GM19463 (cell line): ENCODE data around the gene ACP5.
"Not testable (repeated sequence)": the region's sequence is repeated elsewhere in the genome, so short reads cannot be mapped to it uniquely, and the experiment has no call there.

Experiments used
- ATAC-seq: cut with Tn5 transposase; IDR thresholded peaks from one replicate; pipeline ENCODE4 v1.9.1; 2021; ENCODE audit warnings: mild to moderate bottlenecking, moderate library complexity; ENCODE audit not compliant: unreplicated experiment

ACP5 gene

DNA sequence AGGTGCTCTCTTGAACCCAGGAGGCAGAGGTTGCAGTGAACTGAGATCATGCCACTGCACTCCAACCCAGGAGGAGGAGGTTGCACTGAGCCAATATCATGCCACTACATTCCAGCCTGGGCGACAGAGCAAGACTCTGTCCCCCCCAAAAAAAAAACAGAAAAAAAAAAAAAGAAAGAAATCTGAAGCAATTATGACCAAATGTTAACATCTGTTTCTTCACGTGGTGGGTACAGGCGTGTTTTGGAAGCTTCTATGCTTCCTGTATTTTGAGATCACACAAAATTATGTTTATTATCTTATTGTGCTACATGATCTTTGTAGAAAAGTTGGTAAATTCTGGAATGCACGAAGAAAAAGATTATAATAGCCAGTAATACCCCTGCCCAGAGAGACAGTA lies 2.7 kb upstream of the ACP5 start:
- ATAC-seq = no peak

GRCh38 chr19:11578258-11579142 lies 1.1 kb upstream of the ACP5 start:
- ATAC-seq = no peak

DNA sequence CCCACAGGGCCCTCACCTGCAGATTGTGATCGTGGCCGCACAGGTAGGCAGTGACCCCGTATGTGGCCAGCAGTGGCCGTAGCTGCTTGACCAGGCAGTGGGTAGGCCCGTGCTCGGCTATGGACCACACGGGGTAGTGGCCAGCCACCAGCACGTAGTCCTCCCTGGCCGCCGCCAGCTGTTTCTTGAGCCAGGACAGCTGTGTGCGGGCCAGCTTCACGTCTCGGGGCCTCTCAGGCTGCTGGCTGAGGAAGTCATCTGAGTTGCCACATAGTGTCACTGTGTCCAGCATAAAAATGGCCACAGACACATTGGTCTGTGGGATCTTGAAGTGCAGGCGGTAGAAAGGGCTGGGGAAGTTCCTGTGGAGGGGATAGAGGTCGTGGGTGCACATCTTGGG lies 1.2 kb downstream of the ACP5 start:
- no peak for ATAC-seq

- ATAC-seq = no peak
Measured at GRCh38 chr19:11574689-11575088, 2.8 kb downstream of the ACP5 start.

GRCh38 chr19:11573763-11574162 lies 3.7 kb downstream of the ACP5 start:
- ATAC-seq = not testable (repeated sequence)

GRCh38 chr19:11573354-11573753 lies 4.1 kb downstream of the ACP5 start:
- ATAC-seq = not testable (repeated sequence)

DNA sequence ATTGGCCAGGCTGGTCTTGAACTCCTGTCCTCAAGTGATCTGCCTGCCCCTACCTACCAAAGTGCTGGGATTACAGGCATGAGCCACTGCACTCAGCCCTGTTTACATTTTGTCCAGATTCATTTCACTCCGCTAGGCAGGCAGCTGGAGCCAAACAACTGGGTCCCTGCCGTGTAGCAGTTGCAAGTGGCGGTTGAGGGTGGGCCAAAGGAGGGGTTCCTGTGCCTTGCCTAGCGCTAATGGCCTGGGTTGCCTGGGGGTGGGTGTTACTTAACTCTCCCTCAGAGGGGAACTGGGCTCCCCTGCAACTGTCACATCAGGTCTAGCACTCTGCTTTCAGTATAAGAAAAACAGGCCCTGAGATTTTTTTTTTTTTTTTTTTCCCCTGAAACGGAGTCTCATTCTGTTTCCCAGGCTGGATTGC lies 7.4 kb downstream of the ACP5 start:
- ATAC-seq = no peak

- ATAC-seq = no peak
Measured at GRCh38 chr19:11566164-11566563, 11.3 kb downstream of the ACP5 start.

DNA sequence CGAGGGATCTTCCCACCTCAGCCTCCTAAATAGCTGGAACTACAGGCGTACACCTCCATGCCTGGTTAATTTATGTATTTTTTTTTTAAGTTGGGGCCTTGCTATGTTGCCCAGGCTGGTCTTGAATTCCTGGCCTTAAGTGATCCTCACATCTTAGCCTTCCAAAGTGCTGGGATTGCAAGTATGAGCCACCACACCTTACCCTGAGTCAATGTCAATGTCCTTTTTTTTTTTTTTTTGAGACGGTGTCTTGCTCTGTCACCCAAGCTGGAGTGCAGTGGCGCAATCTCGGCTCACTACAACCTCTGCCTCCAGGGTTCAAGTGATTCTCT lies 11.8 kb downstream of the ACP5 start:
- ATAC-seq = not testable (repeated sequence)

- ATAC-seq = not testable (repeated sequence)
Measured at GRCh38 chr19:11564082-11564807, 13.2 kb downstream of the ACP5 start.

- ATAC-seq = no peak
Measured at GRCh38 chr19:11563532-11563931, 13.9 kb downstream of the ACP5 start.

DNA sequence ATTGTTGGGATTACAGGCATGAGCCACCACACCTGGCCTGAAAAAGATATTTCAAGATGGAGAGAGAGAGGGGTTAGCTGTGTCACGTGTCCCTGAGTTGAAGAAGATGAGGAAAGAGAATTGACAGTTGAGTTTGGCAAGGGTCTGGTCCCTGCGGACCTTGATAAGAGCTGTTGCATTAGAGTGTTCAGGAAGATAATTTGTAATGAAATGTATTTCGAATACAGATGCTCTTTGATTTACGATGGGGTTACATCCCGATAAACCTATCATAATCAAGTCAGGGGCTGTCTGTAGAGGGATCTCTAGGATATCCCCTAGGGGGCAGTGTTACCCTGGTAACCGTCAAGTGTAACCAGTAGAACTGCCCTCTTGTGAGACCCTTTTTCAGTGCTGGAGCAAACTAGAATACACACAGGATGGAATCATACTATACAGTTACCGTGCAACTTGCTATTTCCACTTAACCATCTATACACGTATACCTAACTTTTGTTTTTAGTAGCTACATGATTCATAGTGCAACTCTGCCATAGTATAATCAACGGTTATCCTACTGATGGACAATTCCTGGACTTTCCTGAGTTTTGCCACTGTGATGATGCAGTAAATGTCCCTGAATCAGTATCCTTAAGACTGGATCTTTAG lies 16.9 kb downstream of the ACP5 start:
- ATAC-seq = no peak

- ATAC-seq = peak; percentile 78
Measured at GRCh38 chr19:11558881-11559828, 18.3 kb downstream of the ACP5 start, which contains the start of gene ELOF1. ELOF1 (minus strand) TSS chr19:11559230; CDS start chr19:11554347, 4,883 bp downstream.

GRCh38 chr19:11556634-11557420 lies 20.6 kb downstream of the ACP5 start:
- ATAC-seq = no peak

GRCh38 chr19:11555246-11555645 lies 22.2 kb downstream of the ACP5 start:
- ATAC-seq = no peak

GRCh38 chr19:11554160-11554559 lies 23.3 kb downstream of the ACP5 start:
- ATAC-seq = no peak

DNA sequence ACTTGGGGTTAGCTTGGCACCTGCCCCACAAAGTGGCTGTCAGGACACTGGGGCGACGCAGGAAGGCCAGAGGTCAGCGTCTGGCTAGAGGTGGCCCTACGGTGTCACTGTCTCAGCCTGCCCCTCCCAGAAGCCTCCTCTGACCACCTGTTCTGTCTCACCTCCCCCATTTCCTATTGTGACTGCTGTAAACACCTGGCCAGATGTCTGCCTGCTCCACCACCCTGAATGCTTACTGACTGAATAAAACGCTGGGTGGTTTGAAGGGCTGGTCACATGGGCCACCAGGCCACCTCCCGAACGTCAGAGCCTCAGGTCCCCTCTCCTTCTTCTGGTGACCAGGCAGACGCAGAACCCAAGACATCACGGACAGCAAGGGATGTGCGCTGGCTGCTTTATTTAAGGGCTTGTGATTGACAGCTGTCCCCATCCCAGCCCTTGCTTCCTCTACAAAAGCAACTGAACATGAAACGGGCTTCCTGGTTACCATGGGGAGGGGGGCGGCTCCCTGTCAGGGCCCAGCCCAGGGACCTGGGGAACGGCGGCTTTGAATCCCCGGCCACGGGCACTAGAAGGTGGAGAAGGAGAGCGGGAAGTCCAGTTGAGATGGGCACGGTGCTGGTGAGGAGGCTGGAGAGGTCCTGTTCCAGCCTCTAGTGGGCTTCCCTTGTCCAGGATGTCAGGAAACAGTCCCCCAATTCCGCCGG lies 24.6 kb downstream of the ACP5 start:
- no peak for ATAC-seq

DNA sequence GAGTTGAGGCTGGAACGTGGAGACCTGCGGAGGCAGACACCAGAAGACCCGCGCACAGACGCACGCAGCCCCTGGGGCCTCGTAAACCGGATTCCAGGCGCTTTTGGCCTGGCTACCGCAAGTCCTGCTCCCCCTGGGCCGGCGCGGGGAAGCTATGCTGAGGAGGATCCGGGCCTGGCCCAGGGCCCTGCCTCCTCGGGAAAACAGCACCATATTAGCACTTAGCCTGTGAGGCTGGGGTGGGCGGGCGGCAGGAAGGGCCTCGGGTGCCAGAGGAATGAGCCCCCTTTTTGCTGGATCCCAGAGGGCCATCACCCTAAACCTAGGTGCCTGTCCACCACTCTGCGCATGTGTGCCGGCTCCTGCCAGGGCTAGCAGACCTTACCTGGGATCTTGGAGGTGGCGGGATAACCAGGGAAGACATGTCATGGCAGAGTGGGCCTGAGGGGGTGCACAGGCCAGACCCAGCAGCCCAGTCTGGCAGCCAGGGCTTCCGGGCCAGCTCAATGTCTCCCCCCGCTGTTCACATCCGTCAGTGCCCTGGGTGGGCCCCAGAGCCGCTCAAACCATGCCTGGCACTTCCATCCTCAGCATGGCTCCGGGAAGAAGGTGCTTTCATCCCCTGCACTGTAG lies 25.7 kb downstream of the ACP5 start:
- no peak for ATAC-seq

GRCh38 chr19:11550265-11550664 lies 27.2 kb downstream of the ACP5 start:
- ATAC-seq = no peak
